ENCODE measurements around the gene PTPRF.

GRCh38 chr1:43650310-43651085 lies 119.8 kb downstream of the PTPRF start:
- TF ChIP-seq EZH2 (IDR thresholded peaks at IDR 0.05) (no peak), EZH2phosphoT487 (IDR thresholded peaks at IDR 0.05) (no peak)
- TF ChIP-seq, protein P1, sequence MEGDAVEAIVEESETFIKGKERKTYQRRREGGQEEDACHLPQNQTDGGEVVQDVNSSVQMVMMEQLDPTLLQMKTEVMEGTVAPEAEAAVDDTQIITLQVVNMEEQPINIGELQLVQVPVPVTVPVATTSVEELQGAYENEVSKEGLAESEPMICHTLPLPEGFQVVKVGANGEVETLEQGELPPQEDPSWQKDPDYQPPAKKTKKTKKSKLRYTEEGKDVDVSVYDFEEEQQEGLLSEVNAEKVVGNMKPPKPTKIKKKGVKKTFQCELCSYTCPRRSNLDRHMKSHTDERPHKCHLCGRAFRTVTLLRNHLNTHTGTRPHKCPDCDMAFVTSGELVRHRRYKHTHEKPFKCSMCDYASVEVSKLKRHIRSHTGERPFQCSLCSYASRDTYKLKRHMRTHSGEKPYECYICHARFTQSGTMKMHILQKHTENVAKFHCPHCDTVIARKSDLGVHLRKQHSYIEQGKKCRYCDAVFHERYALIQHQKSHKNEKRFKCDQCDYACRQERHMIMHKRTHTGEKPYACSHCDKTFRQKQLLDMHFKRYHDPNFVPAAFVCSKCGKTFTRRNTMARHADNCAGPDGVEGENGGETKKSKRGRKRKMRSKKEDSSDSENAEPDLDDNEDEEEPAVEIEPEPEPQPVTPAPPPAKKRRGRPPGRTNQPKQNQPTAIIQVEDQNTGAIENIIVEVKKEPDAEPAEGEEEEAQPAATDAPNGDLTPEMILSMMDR (IDR thresholded peaks at IDR 0.05): no peak
